K562 (cell line): Measurements from ENCODE around the gene PLAA. TPM values are rescaled to one million over a fixed set of nuclear protein-coding genes. Genes with fewer than 3 reads are reported as not detected.

Experiments
- ATAC-seq: fragments of 200-7000 bp; cut with Tn5 transposase; 3 replicates; pipeline ENCODE4 v1.9.1; 2020; ENCODE audit warnings: moderate library complexity
- BruUV-seq: library from RNA; stranded (reverse); fragments of 400-500 nt; replicated peaks from 2 replicates; lab custom pipeline; 2021; lab: Mats Ljungman, UMichigan
- CTCF ChIA-PET: fragments of 300-600 bp; formaldehyde crosslinking; extraction: SDS; loops from one replicate; lab custom pipeline; 2021; ENCODE audit warnings: low intra/inter-chr PET ratio; lab: Yijun Ruan, JAX
- POLR2A ChIA-PET: fragments of 300-600, 350-650 bp; sonication (Branson Sonifier 250); formaldehyde crosslinking; extraction: SDS; loops from one replicate; lab custom pipeline; 2021; ENCODE audit warnings: antibody characterized with exemption, inconsistent platforms; lab: Yijun Ruan, JAX
- DNase-seq, 4 experiments: peaks; one replicate each; pipeline versions ENCODE4 v3.0.0 to v3.0.0-alpha.2; 2011 to 2018; ENCODE audit warnings: low spot score in 3 of 4, mixed read lengths in 3 of 4; ENCODE audit errors: extremely low read depth in 1 of 4
- FAIRE-seq: peaks from 2 replicates; lab custom pipeline; 2011; peaks lifted over from hg19 to GRCh38; lab: Jason Lieb, UNC
- H2AFZ ChIP-seq: 2 replicates; pipeline ENCODE4 v1.6.0; 2011; ENCODE audit warnings: low read depth, low read length, control low read depth, inconsistent platforms
- H3K27ac ChIP-seq: fragments of 200-600 bp; 3 replicates; pipeline ENCODE4 v1.8.0; 2011; ENCODE audit warnings: low read depth, mild to moderate bottlenecking, control low read depth, inconsistent platforms, low read length, moderate library complexity, mixed read lengths; ENCODE audit errors: extremely low read depth
- H3K27me3 ChIP-seq, 2 experiments: fragments of 300-600 bp in 1 of 2; 2 replicates in 1 of 2; 3 replicates in 1 of 2; pipeline versions ENCODE4 v1.6.0 to v1.8.0; 2011; ENCODE audit warnings: inconsistent platforms in 2 of 2, low read length in 2 of 2, mild to moderate bottlenecking in 1 of 2, mixed read lengths in 1 of 2, moderate library complexity in 1 of 2; ENCODE audit not compliant: control insufficient read depth in 2 of 2, insufficient read depth in 2 of 2
- H3K36me3 ChIP-seq: fragments of 300-600 bp; 3 replicates; pipeline ENCODE4 v1.8.0; 2011; ENCODE audit warnings: mild to moderate bottlenecking, low read length, inconsistent platforms; ENCODE audit not compliant: control insufficient read depth, insufficient read depth
- H3K4me1 ChIP-seq, 2 experiments: fragments of 200-600 bp in 1 of 2; replicated peaks in 1 of 2; 2 replicates in 1 of 2; 3 replicates in 1 of 2; pipeline versions ENCODE4 v1.5.1 to v1.8.0; 2011; ENCODE audit warnings: inconsistent platforms in 2 of 2, low read length in 2 of 2, mild to moderate bottlenecking in 1 of 2, mixed read lengths in 1 of 2, moderate library complexity in 1 of 2; ENCODE audit not compliant: control insufficient read depth in 2 of 2, insufficient read depth in 2 of 2
- H3K4me2 ChIP-seq: 2 replicates; pipeline ENCODE4 v1.6.1; 2011; ENCODE audit warnings: low read length, control low read depth, inconsistent platforms, mixed read lengths; ENCODE audit not compliant: insufficient read depth
- H3K4me3 ChIP-seq: fragments of 200-600 bp; sonication (generic), shearing (Covaris generic); 2 replicates; pipeline ENCODE4 v1.5.1; 2016; ENCODE audit warnings: control low read depth, inconsistent platforms
- H3K79me2 ChIP-seq: fragments of 200-600 bp; 3 replicates; pipeline ENCODE4 v1.8.0; 2011; ENCODE audit warnings: low read length, inconsistent platforms; ENCODE audit not compliant: control insufficient read depth, insufficient read depth
- H3K9ac ChIP-seq, 2 experiments: 2 replicates each; pipeline versions ENCODE4 v1.6.0 to v1.6.1; 2011; ENCODE audit warnings: low read depth in 2 of 2, low read length in 2 of 2, control low read depth in 1 of 2, inconsistent platforms in 1 of 2, mild to moderate bottlenecking in 1 of 2, mixed read lengths in 1 of 2; ENCODE audit not compliant: insufficient read depth in 1 of 2
- H3K9me1 ChIP-seq: one replicate; pipeline ENCODE4 v1.6.0; 2011; ENCODE audit warnings: inconsistent platforms, mild to moderate bottlenecking, low read length, moderate library complexity; ENCODE audit not compliant: control insufficient read depth, insufficient read depth
- H3K9me3 ChIP-seq: replicated peaks from 2 replicates; pipeline ENCODE4 v1.5.1; 2011; ENCODE audit warnings: low read depth, low read length, inconsistent platforms; ENCODE audit not compliant: control insufficient read depth, insufficient read depth
- H4K20me1 ChIP-seq: replicated peaks from 2 replicates; pipeline ENCODE4 v1.6.1; 2011; ENCODE audit warnings: low read length, inconsistent platforms, mixed read lengths; ENCODE audit not compliant: control insufficient read depth, insufficient read depth
- DPF2 ChIP-seq: fragments of 450-650 bp; IDR thresholded peaks from 2 replicates; pipeline ENCODE4 v1.6.1; 2016
- MEIS2 ChIP-seq: fragments of 450-650 bp; IDR thresholded peaks from 2 replicates; pipeline ENCODE4 v1.6.1; 2014; ENCODE audit warnings: mild to moderate bottlenecking; ENCODE audit not compliant: partially characterized antibody
- WGBS: fragments of 100-300 bp; shearing (Covaris generic); methylation state at CpG from one replicate; pipeline ENCODE4 v1.1.6; 2016; ENCODE audit warnings: low coverage, mixed read lengths; ENCODE audit not compliant: insufficient coverage; ENCODE audit errors: missing lambda C conversion rate; 5-methylcytosine and 5-hydroxymethylcytosine counted together
- in situ Hi-C: fragments of 300-500 bp; cut with MboI; formaldehyde crosslinking; loops from 4 replicates; pipeline ENCODE4 v1.15.0; 2018; ENCODE audit warnings: inconsistent platforms, mixed read lengths
- intact Hi-C: fragments of 100-400 bp; cut with micrococcal nuclease; formaldehyde crosslinking; loops from 2 replicates; pipeline ENCODE4 v1.14.2; 2022
- polyA plus RNA-seq, 8 experiments: library from polyadenylated mRNA; depleted of rRNA in 4 of 8; stranded (reverse) in 5 of 8; unstranded in 3 of 8; fragments of >200 nt; fragmentation: Nextera tagmentation in 2 of 8; fragmentation: Illumina TruSeq in 1 of 8; extraction: Ambion mirVana in 2 of 8; extraction: Trizol in 1 of 8; gene quantifications; 2 replicates each; pipeline versions ENCODE4 v1.2.1 to v1.2.3, GENCODE V29; 2011 to 2014; ENCODE audit warnings: inconsistent platforms in 1 of 8, missing spikeins in 1 of 8
- total RNA-seq, 7 experiments: library from RNA; depleted of rRNA in 6 of 7; stranded (reverse); fragments of >200 nt in 6 of 7; fragmentation: Illumina TruSeq in 2 of 7; extraction: Trizol in 2 of 7; gene quantifications; 2 replicates each; pipeline versions ENCODE4 v1.2.1 to v1.2.3, GENCODE V29; 2011 to 2021; ENCODE audit warnings: low replicate concordance in 1 of 7
- TF ChIP-seq, protein P1 (sequence below), 2 experiments: IDR thresholded peaks in 1 of 2; conservative IDR thresholded peaks in 1 of 2; 2 replicates each; pipeline ENCODE4 v1.6.1; 2016; ENCODE audit warnings: low read depth in 2 of 2, mild to moderate bottlenecking in 1 of 2, missing compliant biosample characterization in 1 of 2, missing genetic modification characterization in 1 of 2, moderate library complexity in 1 of 2
- TF ChIP-seq, protein P2 (sequence below): fragments of 250-450 bp; sonication (Bioruptor Pico); IDR thresholded peaks from 2 replicates; pipeline ENCODE4 v1.8.0; 2021; ENCODE audit warnings: moderate library complexity, mild to moderate bottlenecking, inconsistent platforms

The PLAA gene
- total and polyA plus RNA-seq, 9 of the 15 experiments (the other 6 are each of a cell fraction or from before 2014, with no cell fraction given): 3.5 to 20.7 (median 16.6) TPM

GRCh38 chr9:26951794-26952193 is 4.8 kb upstream of the PLAA start:
- ATAC-seq: no peak
- no peak for DNase-seq
- H3K27ac ChIP-seq: no peak overlapping the region
- 0 out of 2 replicates have a peak overlapping the region, but pooled peaks have one; percentile 51 for H2AFZ ChIP-seq
- H3K36me3 ChIP-seq: no peaks in the 10 kb centered on the region
- no peak for FAIRE-seq
- intact Hi-C loops (loop anchor here (10.0 kb wide), 1 partner anchor 57 kb away; the partner anchor contains the start of gene CAAP1), in situ Hi-C loops (no loop called here)
- TF ChIP-seq MEIS2 (peak; percentile 58), DPF2 (no peak)
- TF ChIP-seq, protein P1, sequence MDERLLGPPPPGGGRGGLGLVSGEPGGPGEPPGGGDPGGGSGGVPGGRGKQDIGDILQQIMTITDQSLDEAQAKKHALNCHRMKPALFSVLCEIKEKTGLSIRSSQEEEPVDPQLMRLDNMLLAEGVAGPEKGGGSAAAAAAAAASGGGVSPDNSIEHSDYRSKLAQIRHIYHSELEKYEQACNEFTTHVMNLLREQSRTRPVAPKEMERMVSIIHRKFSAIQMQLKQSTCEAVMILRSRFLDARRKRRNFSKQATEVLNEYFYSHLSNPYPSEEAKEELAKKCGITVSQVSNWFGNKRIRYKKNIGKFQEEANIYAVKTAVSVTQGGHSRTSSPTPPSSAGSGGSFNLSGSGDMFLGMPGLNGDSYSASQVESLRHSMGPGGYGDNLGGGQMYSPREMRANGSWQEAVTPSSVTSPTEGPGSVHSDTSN (CRISPR knock-in tag; IDR thresholded peaks at IDR 0.05; ENCODE audit: low read depth): no peak
- TF ChIP-seq, protein P1 (tag; conservative IDR thresholded peaks at IDR 0.05; ENCODE audit: low read depth): peak; percentile 36; the same call in 1 of the 2 replicates
- TF ChIP-seq, protein P2, sequence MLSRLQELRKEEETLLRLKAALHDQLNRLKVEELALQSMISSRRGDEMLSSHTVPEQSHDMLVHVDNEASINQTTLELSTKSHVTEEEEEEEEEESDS (CRISPR knock-in tag): no peak
- H3K4me2 ChIP-seq: no peak overlapping the region; the same call in 1 of the 2 replicates
- no peak overlapping the region; a peak in 1 of 4 replicates for H3K9ac ChIP-seq
- no peaks in the 10 kb centered on the region; a peak in 2 of 5 replicates for H3K4me1 ChIP-seq
- H3K9me3 ChIP-seq: no peaks in the 10 kb centered on the region
- H3K9me1 ChIP-seq: no peaks in the 10 kb centered on the region
- WGBS: 0% methylated on average over 2 of the region's 3 CpGs
- ChIA-PET CTCF (no interaction called here), POLR2A (no interaction called here)
- no peaks in the 10 kb centered on the region for H4K20me1 ChIP-seq
- no peaks in the 10 kb centered on the region for H3K27me3 ChIP-seq
- H3K4me3 ChIP-seq: no peak overlapping the region
- H3K79me2 ChIP-seq: peaks cover 7% of the 10 kb centered on the region
- BruUV-seq: no TSS peak
